ENCODE measurements around the gene IGDCC3.

IGDCC3 gene

DNA sequence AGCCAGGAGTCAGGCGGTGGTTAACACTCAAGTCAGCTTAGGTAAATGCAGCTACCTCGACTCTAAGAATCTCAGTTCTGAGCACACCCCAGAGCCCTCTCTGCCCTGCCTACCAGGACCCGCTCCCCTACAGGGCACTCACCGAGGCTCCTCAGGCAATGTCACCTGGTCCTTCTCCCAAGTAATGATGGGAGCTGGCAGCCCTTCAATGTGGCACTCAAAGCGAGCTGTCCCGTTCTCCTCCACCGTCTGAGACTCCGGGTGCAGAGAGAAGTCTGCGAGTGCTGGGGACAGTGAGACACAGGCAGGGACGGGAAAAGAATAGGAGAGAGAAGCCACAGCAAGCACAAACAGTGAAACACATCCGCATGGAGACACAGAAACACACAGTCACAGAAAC lies 32.2 kb upstream of the IGDCC3 start:
- Histone ChIP-seq H3F3A (ENCODE audit: insufficient read depth, low read length) (no peaks in the 10 kb centered on the region), H4K20me1 (ENCODE audit: insufficient read depth, low read length) (no peaks in the 10 kb centered on the region), H3K27me3 (ENCODE audit: insufficient read depth, low read length) (0 out of 2 replicates have a peak, but pooled peaks cover 3% of the 10 kb centered on the region), H3K79me2 (ENCODE audit: insufficient read depth, low read length) (no peaks in the 10 kb centered on the region), H3K9me2 (ENCODE audit: low read depth, low read length) (no peaks in the 10 kb centered on the region), H3K9me3 (ENCODE audit: low read length) (no peaks in the 10 kb centered on the region), H3K36me3 (ENCODE audit: insufficient read depth, low read length) (no peaks in the 10 kb centered on the region), H2AFZ (ENCODE audit: low read length) (no peak overlapping the region), H3K4me3 (ENCODE audit: low read depth, low read length, poor library complexity, severe bottlenecking) (no peak overlapping the region), H3K4me2 (ENCODE audit: low read length) (no peak overlapping the region), H3K9ac (ENCODE audit: low read length) (no peak overlapping the region), H3K27ac (ENCODE audit: low read depth, low read length, poor library complexity, severe bottlenecking) (no peak overlapping the region), H3K4me1 (ENCODE audit: insufficient read depth, low read length, severe bottlenecking) (peaks cover 7% of the 10 kb centered on the region)
- TF ChIP-seq EZH2 (IDR thresholded peaks at IDR 0.05; ENCODE audit: borderline replicate concordance, low read length), result no peak
- TF ChIP-seq, protein P1, sequence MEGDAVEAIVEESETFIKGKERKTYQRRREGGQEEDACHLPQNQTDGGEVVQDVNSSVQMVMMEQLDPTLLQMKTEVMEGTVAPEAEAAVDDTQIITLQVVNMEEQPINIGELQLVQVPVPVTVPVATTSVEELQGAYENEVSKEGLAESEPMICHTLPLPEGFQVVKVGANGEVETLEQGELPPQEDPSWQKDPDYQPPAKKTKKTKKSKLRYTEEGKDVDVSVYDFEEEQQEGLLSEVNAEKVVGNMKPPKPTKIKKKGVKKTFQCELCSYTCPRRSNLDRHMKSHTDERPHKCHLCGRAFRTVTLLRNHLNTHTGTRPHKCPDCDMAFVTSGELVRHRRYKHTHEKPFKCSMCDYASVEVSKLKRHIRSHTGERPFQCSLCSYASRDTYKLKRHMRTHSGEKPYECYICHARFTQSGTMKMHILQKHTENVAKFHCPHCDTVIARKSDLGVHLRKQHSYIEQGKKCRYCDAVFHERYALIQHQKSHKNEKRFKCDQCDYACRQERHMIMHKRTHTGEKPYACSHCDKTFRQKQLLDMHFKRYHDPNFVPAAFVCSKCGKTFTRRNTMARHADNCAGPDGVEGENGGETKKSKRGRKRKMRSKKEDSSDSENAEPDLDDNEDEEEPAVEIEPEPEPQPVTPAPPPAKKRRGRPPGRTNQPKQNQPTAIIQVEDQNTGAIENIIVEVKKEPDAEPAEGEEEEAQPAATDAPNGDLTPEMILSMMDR (IDR thresholded peaks at IDR 0.05; ENCODE audit: low read length), result no peak

GRCh38 chr15:65409036-65409631 lies 31.3 kb upstream of the IGDCC3 start:
- H3K9me2 ChIP-seq (ENCODE audit: low read depth, low read length), result no peaks in the 10 kb centered on the region
- H2AFZ ChIP-seq (ENCODE audit: low read length), result no peak overlapping the region
- no peaks in the 10 kb centered on the region for H3F3A ChIP-seq (ENCODE audit: insufficient read depth, low read length)
- TF ChIP-seq EZH2 (IDR thresholded peaks at IDR 0.05; ENCODE audit: borderline replicate concordance, low read length), result no peak
- TF ChIP-seq, protein P1 (IDR thresholded peaks at IDR 0.05; ENCODE audit: low read length), result no peak
- H3K9me3 ChIP-seq (ENCODE audit: low read length), result no peaks in the 10 kb centered on the region
- no peaks in the 10 kb centered on the region for H3K36me3 ChIP-seq (ENCODE audit: insufficient read depth, low read length)
- no peaks in the 10 kb centered on the region for H3K79me2 ChIP-seq (ENCODE audit: insufficient read depth, low read length)
- H4K20me1 ChIP-seq (ENCODE audit: insufficient read depth, low read length), result no peaks in the 10 kb centered on the region
- 0 out of 2 replicates have a peak, but pooled peaks cover 3% of the 10 kb centered on the region for H3K27me3 ChIP-seq (ENCODE audit: insufficient read depth, low read length)
- H3K4me1 ChIP-seq (ENCODE audit: insufficient read depth, low read length, severe bottlenecking), result peaks cover 7% of the 10 kb centered on the region
- no peak overlapping the region for H3K4me3 ChIP-seq (ENCODE audit: low read depth, low read length, poor library complexity, severe bottlenecking)
- no peak overlapping the region for H3K4me2 ChIP-seq (ENCODE audit: low read length)
- no peak overlapping the region for H3K9ac ChIP-seq (ENCODE audit: low read length)
- H3K27ac ChIP-seq (ENCODE audit: low read depth, low read length, poor library complexity, severe bottlenecking), result no peak overlapping the region

DNA sequence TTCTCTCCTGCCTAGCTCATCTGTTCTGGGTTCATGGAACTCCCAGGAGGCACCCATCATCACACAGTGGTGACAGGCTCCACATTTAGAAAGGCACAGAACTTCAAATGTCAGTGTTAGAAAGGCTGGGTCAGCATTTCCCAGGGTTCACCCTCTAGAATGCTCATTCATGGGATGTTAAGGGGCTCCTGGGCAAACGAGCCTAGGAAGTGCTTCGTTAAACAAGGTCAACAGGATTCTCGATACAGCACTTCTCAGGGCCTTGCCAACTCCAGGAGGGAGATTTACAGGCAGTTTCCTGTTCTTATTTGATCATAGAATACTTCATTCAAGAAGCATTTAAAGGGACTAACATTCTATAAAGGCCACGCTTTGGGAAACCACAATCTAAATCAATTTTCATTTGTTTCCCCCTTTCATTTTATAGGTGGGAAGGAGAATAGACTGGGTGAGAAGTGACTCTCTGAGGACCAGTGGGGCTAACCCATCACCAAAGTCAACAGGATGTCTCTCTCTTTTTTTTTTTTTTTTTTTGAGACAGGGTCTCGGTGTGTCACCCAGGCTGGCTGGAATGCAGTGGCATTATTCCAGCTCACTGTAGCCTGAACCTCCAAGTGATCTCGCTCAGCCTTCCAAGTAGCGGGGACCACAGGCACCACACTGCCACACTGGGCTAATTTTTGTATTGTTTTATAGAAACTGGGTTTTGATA lies 30.7 kb upstream of the IGDCC3 start:
- Histone ChIP-seq H3K36me3 (ENCODE audit: insufficient read depth, low read length) (no peaks in the 10 kb centered on the region), H3K4me1 (ENCODE audit: insufficient read depth, low read length, severe bottlenecking) (peaks cover 7% of the 10 kb centered on the region), H3K27ac (ENCODE audit: low read depth, low read length, poor library complexity, severe bottlenecking) (no peak overlapping the region), H3K9me3 (ENCODE audit: low read length) (no peaks in the 10 kb centered on the region), H3K4me3 (ENCODE audit: low read depth, low read length, poor library complexity, severe bottlenecking) (no peak overlapping the region), H3K79me2 (ENCODE audit: insufficient read depth, low read length) (no peaks in the 10 kb centered on the region), H3K9me2 (ENCODE audit: low read depth, low read length) (no peaks in the 10 kb centered on the region), H3F3A (ENCODE audit: insufficient read depth, low read length) (no peaks in the 10 kb centered on the region), H4K20me1 (ENCODE audit: insufficient read depth, low read length) (no peaks in the 10 kb centered on the region), H2AFZ (ENCODE audit: low read length) (no peak overlapping the region), H3K9ac (ENCODE audit: low read length) (no peak overlapping the region), H3K27me3 (ENCODE audit: insufficient read depth, low read length) (0 out of 2 replicates have a peak, but pooled peaks cover 3% of the 10 kb centered on the region), H3K4me2 (ENCODE audit: low read length) (no peak overlapping the region)
- TF ChIP-seq, protein P1 (IDR thresholded peaks at IDR 0.05; ENCODE audit: low read length), result no peak
- TF ChIP-seq EZH2 (IDR thresholded peaks at IDR 0.05; ENCODE audit: borderline replicate concordance, low read length), result no peak
